PC-3 (cell line): ENCODE measurements around the gene MYH7B. TPM values are rescaled to one million over a fixed set of nuclear protein-coding genes. Genes with fewer than 3 reads are reported as not detected.

Source experiments
- ATAC-seq: fragments of 200-7000 bp; cut with Tn5 transposase; 2 replicates; pipeline ENCODE4 v1.9.1; 2020; ENCODE audit warnings: mild to moderate bottlenecking, moderate library complexity
- BruUV-seq: library from RNA; stranded (reverse); fragments of 400-500 nt; replicated peaks from 2 replicates; lab custom pipeline; 2021; lab: Mats Ljungman, UMichigan
- CTCF ChIA-PET: fragments of 300-600 bp; sonication (Branson Sonifier 250); formaldehyde crosslinking; loops from one replicate; lab custom pipeline; 2022; ENCODE audit warnings: antibody characterized with exemption; lab: Charles Lee
- POLR2A ChIA-PET: fragments of 300-600 bp; sonication (Branson Sonifier 250); formaldehyde crosslinking; loops from one replicate; lab custom pipeline; 2022; ENCODE audit warnings: antibody characterized with exemption; ENCODE audit not compliant: unreplicated experiment; lab: Charles Lee
- DNase-seq: peaks from one replicate; pipeline ENCODE4 v3.0.0-alpha.2; 2015
- H2AFZ ChIP-seq: fragments of 300-600 bp; sonication (generic); 2 replicates; pipeline ENCODE4 v1.6.0; 2016; ENCODE audit warnings: antibody characterized with exemption, low read length
- H3F3A ChIP-seq: fragments of 300-600 bp; sonication (generic); one replicate; pipeline ENCODE4 v1.6.0; 2017; ENCODE audit warnings: antibody characterized with exemption, low read length, control low read depth, mild to moderate bottlenecking; ENCODE audit not compliant: unreplicated experiment
- H3K27ac ChIP-seq: fragments of 300-600 bp; sonication (generic); 2 replicates; pipeline ENCODE4 v1.5.1; 2016; ENCODE audit warnings: mild to moderate bottlenecking, low read length
- H3K27me3 ChIP-seq: fragments of 300-600 bp; sonication (generic); 2 replicates; pipeline ENCODE4 v1.6.1; 2016; ENCODE audit warnings: low read length, mixed read lengths
- H3K36me3 ChIP-seq: fragments of 300-600 bp; sonication (generic); 2 replicates; pipeline ENCODE4 v1.6.1; 2016; ENCODE audit warnings: low read depth, mixed run types, low read length, mixed read lengths
- H3K4me1 ChIP-seq: fragments of 300-600 bp; sonication (generic); 2 replicates; pipeline ENCODE4 v1.5.1; 2016; ENCODE audit warnings: low read length; ENCODE audit not compliant: insufficient read depth
- H3K4me2 ChIP-seq: fragments of 300-600 bp; sonication (generic); 2 replicates; pipeline ENCODE4 v1.6.0; 2016; ENCODE audit warnings: low read length
- H3K4me3 ChIP-seq: fragments of 300-600 bp; sonication (generic); 2 replicates; pipeline ENCODE4 v1.5.1; 2016; ENCODE audit warnings: mild to moderate bottlenecking, low read length, mixed read lengths
- H3K79me2 ChIP-seq: fragments of 300-600 bp; sonication (generic); 2 replicates; pipeline ENCODE4 v1.6.1; 2017; ENCODE audit warnings: low read length, mixed read lengths
- H3K9ac ChIP-seq: fragments of 300-600 bp; sonication (generic); 2 replicates; pipeline ENCODE4 v1.6.0; 2016; ENCODE audit warnings: mild to moderate bottlenecking, low read length
- H3K9me2 ChIP-seq: fragments of 300-600 bp; sonication (generic); replicated peaks from 2 replicates; pipeline ENCODE4 v1.6.1; 2016; ENCODE audit warnings: mixed run types, low read length, mixed read lengths
- H3K9me3 ChIP-seq: fragments of 300-600 bp; sonication (generic); 2 replicates; pipeline ENCODE4 v1.6.1; 2016; ENCODE audit warnings: low read length, mixed read lengths
- H4K20me1 ChIP-seq: fragments of 300-600 bp; sonication (generic); 2 replicates; pipeline ENCODE4 v1.6.1; 2016; ENCODE audit warnings: low read length, mixed read lengths
- EZH2 ChIP-seq: fragments of 300-600 bp; sonication (generic); IDR thresholded peaks from one replicate; pipeline ENCODE4 v1.6.1; 2017; ENCODE audit warnings: antibody characterized with exemption, mild to moderate bottlenecking, low read length; ENCODE audit not compliant: unreplicated experiment
- EZH2phosphoT487 ChIP-seq: fragments of 300-600 bp; sonication (generic); IDR thresholded peaks from 2 replicates; pipeline ENCODE4 v1.6.1; 2018; ENCODE audit warnings: mild to moderate bottlenecking, antibody characterized with exemption, low read length, borderline replicate concordance
- intact Hi-C: fragments of 100-400 bp; cut with micrococcal nuclease; formaldehyde crosslinking; loops from 2 replicates; pipeline ENCODE4 v1.9.0; 2023
- total RNA-seq: library from RNA; depleted of rRNA; stranded (reverse); fragments of >200 nt; gene quantifications from 2 replicates; pipeline ENCODE4 v1.2.3, GENCODE V29; 2014
- TF ChIP-seq, protein P1 (sequence below): fragments of 300-600 bp; sonication (generic); conservative IDR thresholded peaks from 2 replicates; pipeline ENCODE4 v1.5.1; 2017; ENCODE audit warnings: antibody characterized with exemption, low read depth, mild to moderate bottlenecking, low read length

Gene MYH7B
- total RNA-seq, 1 experiment from 2014 or later: 0.04 TPM

DNA sequence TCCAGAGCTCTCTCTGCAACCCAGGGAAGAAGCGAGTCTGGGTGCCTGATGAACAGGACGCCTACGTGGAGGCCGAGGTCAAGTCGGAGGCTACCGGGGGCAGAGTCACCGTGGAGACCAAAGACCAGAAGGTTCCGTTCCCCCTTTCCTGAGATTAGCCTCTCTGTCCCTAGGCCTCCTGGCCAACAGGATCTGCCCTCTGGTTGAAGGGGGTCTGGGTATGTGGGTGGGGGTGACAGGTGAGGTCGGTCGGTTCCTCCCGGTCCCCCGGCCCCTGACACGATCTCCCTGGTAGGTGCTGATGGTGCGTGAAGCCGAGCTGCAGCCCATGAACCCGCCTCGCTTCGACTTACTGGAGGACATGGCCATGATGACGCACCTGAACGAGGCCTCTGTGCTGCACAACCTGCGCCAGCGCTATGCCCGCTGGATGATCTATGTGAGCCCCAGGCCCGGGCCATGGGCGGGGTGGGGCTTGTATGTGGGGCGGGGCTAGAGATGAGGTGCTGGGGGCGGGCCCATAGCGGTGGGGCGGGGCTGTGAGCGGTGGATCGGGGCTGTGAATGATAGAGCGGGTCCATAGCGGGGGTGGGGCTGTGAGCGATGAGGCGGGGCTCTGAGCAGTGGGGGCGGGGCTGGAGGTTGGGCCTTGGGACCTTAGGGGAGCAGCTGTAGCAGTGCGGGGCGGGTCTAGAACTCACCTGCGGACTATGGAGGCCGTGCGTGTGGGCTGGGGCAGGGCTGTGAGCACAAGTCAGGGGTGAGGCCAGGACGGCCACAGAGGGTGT lies 23.9 kb downstream of the MYH7B start:
- intact Hi-C loops: no loop called here
- no peaks in the 10 kb centered on the region for H3K27me3 ChIP-seq
- no peaks in the 10 kb centered on the region for H3K9me3 ChIP-seq
- no peak overlapping the region for H3K9ac ChIP-seq
- no peak overlapping the region for H3K4me3 ChIP-seq
- H3K4me1 ChIP-seq: no peaks in the 10 kb centered on the region
- TF ChIP-seq, protein P1, sequence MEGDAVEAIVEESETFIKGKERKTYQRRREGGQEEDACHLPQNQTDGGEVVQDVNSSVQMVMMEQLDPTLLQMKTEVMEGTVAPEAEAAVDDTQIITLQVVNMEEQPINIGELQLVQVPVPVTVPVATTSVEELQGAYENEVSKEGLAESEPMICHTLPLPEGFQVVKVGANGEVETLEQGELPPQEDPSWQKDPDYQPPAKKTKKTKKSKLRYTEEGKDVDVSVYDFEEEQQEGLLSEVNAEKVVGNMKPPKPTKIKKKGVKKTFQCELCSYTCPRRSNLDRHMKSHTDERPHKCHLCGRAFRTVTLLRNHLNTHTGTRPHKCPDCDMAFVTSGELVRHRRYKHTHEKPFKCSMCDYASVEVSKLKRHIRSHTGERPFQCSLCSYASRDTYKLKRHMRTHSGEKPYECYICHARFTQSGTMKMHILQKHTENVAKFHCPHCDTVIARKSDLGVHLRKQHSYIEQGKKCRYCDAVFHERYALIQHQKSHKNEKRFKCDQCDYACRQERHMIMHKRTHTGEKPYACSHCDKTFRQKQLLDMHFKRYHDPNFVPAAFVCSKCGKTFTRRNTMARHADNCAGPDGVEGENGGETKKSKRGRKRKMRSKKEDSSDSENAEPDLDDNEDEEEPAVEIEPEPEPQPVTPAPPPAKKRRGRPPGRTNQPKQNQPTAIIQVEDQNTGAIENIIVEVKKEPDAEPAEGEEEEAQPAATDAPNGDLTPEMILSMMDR: no peak
- no peak for TF ChIP-seq EZH2phosphoT487
- TF ChIP-seq EZH2: no peak
- H3K79me2 ChIP-seq: no peaks in the 10 kb centered on the region
- no peaks in the 10 kb centered on the region for H4K20me1 ChIP-seq
- ChIA-PET CTCF (no interaction called here), POLR2A (no interaction called here)
- no peak overlapping the region for H3K4me2 ChIP-seq
- no peak for ATAC-seq
- H3K9me2 ChIP-seq: no peaks in the 10 kb centered on the region
- no peak overlapping the region for H2AFZ ChIP-seq
- no peaks in the 10 kb centered on the region for H3K36me3 ChIP-seq
- no peak for DNase-seq
- H3F3A ChIP-seq: no peaks in the 10 kb centered on the region
- no peak overlapping the region for H3K27ac ChIP-seq
- BruUV-seq: no TSS peak

DNA sequence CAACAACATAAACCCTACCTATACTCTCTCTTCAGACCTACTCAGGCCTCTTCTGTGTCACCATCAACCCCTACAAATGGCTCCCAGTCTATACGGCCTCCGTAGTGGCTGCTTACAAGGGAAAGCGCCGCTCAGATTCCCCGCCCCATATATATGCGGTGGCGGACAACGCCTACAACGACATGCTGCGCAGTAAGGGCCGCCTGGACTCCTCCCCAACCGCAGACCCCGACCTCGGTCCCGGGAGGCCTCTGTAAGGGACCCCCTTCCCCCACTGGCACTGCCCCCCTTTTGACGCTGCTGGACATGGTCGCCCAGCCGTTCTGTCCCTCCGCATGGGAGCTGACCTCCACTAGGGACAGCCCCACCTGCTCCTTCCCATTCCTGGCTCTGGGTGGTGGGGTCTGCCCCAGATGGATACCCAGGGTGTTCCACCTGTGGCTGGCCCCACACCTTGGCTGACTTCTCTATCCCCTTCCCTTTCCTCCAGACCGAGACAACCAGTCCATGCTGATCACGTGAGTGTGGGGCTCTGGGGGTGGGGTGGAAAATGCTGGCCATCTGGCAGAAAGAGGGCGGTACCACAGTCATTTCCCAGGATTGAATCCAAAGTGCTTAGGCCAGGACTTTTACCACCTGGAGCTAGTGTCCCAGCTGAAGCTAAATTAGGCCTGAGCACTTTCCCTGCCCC lies 25.0 kb downstream of the MYH7B start:
- Histone ChIP-seq H3F3A (no peaks in the 10 kb centered on the region), H3K27ac (no peak overlapping the region), H3K9me3 (no peaks in the 10 kb centered on the region), H3K4me3 (no peak overlapping the region), H4K20me1 (no peaks in the 10 kb centered on the region), H3K9ac (no peak overlapping the region), H3K79me2 (no peaks in the 10 kb centered on the region), H3K27me3 (no peaks in the 10 kb centered on the region), H3K4me2 (no peak overlapping the region), H2AFZ (no peak overlapping the region), H3K4me1 (peaks cover 5% of the 10 kb centered on the region), H3K36me3 (no peaks in the 10 kb centered on the region), H3K9me2 (no peaks in the 10 kb centered on the region)
- TF ChIP-seq, protein P1: no peak
- TF ChIP-seq EZH2 (no peak), EZH2phosphoT487 (no peak)
- ATAC-seq (no peak), DNase-seq (no peak)
- no TSS peak for BruUV-seq
- CTCF ChIA-PET: no interaction called here
- POLR2A ChIA-PET: no interaction called here
- intact Hi-C loops: no loop called here
